GM21723 (cell line): ENCODE results near the gene PLAC8L1.
A peak's percentile ranks its signal among the peaks of the same experiment; 100 is the strongest.
"Not testable (repeated sequence)": the region's sequence is repeated elsewhere in the genome, so short reads cannot be mapped to it uniquely, and the experiment has no call there.

Experiments
- ATAC-seq: cut with Tn5 transposase; IDR thresholded peaks from one replicate; pipeline ENCODE4 v1.9.1; 2021; ENCODE audit warnings: mild to moderate bottlenecking, moderate library complexity; ENCODE audit not compliant: unreplicated experiment

Gene PLAC8L1

GRCh38 chr5:146105477-146105876, at the start of gene PLAC8L1:
Gene PLAC8L1, minus strand, starts transcription at chr5:146105577. Its CDS starts 1,266 bp downstream, at chr5:146104311.
- ATAC-seq, result no peak

- ATAC-seq, result no peak
These were observed 46.6 kb upstream of the PLAC8L1 start for GRCh38 chr5:146151970-146152369.

DNA sequence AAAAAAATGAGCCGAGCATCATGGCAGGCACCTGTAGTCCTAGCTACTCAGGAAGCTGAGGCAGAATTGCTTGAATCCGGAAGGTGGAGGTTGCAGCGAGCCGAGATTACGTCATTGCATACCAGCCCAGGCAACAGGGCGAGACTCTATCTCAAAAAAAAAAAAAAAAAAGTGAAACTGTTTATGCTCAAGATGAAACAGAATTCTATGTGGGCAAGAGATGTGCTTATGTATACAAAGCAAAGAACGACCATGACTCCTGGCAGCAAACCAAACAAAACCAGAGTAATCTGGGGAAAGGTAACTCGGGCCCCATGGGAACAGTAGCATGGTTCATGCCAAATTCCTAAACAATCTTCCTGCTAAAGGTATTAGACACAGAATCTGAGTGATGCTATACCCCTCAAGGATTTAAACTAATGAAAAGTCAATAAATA, 32.6 kb upstream of the PLAC8L1 start:
- ATAC-seq, result no peak

DNA sequence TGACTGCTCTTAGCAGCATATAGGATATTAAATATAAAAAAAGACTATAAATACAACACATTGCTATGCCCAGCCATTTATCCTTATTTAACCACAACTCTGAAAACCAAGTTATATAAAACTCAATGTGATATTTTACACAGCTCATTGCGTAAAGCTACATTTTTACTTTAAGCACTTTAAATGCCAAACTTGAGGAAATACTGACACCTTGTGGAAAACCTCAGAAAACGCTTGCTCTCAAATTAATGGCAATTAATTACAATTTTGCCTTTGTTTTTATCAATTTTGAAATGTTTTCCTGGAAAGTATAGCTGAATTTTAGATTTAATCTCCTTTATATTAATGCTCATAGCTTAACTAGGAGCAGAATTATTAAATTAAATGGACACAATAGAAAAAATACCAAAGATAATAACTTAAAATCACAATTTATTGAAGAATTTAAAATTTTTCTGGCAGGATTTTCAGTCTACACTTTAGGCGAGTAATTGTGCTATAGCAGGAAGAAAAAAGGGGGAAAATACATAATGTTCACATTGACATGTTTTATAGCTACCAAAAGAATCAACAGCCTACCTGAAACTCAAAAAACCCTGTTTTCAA, 25.2 kb upstream of the PLAC8L1 start:
- no peak for ATAC-seq

GRCh38 chr5:146126068-146126467, 20.7 kb upstream of the PLAC8L1 start:
- ATAC-seq, result no peak

DNA sequence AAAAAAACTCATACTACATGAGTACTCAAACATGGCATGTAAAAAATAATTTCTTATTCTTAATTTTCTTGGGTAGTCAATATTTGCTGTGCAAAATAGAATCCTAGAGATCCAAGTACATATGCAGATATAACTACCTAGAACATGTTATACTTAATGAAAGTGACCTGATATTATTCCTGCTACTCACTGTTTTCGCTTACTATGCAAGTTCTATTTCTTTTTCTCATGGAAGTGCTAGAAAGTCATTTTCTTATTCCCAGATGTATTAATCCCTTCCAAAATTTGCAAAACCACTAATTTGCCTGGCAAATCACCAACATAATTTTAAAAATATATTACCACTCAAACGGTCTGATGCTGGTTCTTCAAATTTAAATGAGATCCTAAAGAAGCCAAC, 19.2 kb upstream of the PLAC8L1 start:
- no peak for ATAC-seq

DNA sequence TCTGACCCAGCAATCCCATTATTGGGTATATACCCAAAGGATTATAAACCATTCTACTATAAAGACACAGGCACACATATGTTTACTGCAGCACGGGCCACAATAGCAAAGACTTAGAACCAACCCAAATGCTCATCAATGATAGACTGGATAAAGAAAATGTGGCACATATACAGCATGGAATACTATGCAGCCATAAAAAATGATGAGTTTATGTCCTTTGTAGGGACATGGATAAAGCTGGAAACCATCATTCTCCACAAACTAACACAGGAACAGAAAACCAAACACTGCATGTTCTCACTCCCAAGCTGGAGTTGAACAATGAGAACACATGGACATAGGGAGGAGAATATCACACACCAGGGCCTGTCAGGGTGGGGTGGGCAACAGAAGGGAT, 16.1 kb upstream of the PLAC8L1 start:
- ATAC-seq, result not testable (repeated sequence)

DNA sequence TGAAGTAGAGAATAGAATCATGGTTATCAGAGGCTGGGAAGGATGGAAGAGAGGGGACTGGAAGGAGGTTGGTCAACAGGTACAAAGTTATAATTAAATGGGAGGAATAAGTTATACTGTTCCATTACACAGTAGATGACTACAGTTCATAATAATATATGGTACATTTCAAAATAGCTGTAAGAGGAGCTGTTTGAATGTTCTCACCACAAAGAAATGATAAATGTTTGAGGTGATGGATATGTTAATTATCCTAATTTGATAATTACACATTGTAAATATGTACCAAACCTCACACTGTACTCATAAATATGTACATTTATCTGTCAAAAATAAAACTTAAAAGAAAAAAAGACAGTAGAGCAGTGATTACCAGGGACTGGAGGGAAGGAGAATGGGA, 12.9 kb upstream of the PLAC8L1 start:
- ATAC-seq, result no peak

- not testable (repeated sequence) for ATAC-seq
These were observed 11.8 kb upstream of the PLAC8L1 start for GRCh38 chr5:146117216-146117615.

- no peak for ATAC-seq
These were observed 11.0 kb upstream of the PLAC8L1 start for GRCh38 chr5:146116361-146116760.

GRCh38 chr5:146112476-146112875, 7.1 kb upstream of the PLAC8L1 start:
- ATAC-seq, result no peak

GRCh38 chr5:146111409-146111808, 6.0 kb upstream of the PLAC8L1 start:
- ATAC-seq, result no peak

DNA sequence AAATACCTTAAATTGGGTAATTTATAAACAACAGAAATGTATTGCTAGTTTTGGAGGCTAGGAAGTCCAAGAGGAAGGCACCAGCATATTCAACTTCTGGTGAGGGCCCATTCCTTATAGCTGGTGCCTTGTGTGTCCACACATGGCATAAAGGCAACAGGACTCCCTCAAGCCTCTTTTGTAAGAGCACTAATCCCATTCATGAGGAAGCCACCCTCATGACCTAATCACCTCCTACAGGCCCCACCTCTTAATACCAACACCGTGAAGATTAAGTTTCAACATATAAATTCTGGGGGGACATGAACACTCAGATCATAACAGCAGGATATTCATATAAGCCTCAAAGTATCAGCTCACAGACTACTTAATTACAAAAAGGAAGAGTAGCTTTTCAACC, 4.0 kb upstream of the PLAC8L1 start:
- no peak for ATAC-seq

DNA sequence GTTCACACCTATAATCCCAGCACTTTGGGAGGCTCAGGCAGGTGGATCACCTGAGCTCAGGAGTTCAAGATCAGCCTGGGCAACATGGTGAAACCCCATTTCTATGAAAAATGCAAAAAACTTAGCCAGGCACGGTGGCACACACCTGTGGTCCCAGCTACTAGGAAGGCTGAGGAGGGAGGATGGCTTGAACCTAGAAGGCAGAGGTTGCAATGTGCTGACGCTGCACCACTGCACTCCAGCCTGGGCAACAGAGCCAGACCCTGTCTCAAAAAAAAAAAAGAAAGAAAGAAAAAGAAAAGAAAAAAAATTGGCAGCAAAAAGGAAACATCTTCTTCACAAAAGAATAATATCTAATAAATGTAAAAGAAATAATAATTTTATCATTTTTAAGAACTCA, 3.5 kb upstream of the PLAC8L1 start:
- ATAC-seq, result not testable (repeated sequence)

DNA sequence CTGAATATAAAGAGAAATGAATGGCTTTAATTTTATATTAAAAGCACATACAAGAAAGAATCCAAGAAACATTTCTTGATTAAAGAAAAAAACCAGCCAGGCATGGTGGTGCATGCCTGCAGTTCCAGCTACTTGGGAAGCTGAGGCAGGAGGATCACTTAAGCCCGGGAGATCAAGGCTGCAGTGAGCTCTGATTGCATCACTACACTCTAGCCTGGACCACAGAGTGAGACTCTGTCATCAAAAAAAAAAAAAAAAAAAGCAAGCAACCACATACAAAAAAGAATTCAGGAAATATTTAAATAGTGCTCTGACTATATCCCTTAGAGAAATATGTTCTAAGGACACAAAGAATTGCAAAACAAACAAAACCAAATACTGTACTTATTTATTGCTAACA, 2.5 kb upstream of the PLAC8L1 start:
- ATAC-seq, result no peak

DNA sequence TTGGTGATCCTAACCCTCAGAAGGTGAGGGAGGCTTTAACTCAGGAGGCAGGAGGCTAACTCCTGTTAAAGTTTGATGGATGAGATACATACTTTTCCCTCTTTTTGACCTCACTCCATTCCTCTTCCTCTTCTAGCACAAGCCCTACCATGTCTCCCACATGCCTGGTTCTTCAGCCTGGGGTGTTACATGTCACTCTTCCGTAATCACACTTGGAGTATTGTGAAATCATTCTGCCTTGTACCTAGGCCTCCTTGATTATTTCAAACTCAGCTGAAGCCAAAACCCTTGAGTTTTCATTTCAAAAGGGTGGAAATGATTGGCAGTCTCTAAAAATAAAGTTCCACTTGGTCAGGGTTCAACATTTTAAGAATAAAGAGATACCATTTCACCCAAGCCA, 1.8 kb downstream of the PLAC8L1 start:
- no peak for ATAC-seq

GRCh38 chr5:146101646-146102045, 3.7 kb downstream of the PLAC8L1 start:
- ATAC-seq, result no peak

DNA sequence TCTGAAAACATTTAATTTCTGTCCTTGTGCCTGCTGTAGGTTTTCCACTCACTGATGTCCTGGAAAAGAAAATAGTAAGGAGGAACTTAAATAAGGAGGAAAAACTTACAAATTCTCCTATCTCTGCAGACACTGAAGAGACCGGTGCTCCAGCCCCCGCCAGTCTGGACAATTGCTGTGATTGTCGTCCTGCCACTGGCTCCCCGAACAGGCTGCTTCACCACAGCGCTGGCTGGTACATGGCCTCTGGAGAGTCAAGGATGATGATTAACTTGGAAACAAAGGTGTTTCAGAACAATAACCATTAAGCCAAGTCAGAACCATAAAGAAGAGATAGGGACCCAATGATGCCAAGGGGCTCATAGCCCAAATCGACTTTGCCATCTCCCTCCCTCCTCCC, 7.3 kb downstream of the PLAC8L1 start:
- ATAC-seq, result no peak

DNA sequence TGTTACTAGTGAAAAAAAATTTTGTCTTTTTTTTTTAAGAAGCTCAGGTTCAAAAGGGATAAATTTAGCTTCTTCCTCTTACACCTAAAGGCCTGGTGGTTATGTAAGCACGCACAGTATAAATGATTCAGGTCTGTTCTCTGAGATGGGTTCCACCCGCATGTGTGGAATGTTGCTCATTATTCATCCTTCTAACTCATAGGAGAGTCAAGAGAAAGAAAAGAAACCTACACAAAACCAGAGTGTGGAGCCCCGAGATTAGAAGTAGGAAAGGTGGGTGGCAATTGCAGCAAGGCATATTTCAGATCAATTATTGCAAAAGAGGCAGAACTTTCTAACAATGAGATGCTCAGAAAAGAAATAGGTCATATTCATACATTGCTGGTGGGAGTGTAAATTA, 13.5 kb downstream of the PLAC8L1 start:
- ATAC-seq, result no peak

GRCh38 chr5:146089287-146089686, 16.1 kb downstream of the PLAC8L1 start:
- ATAC-seq, result no peak

DNA sequence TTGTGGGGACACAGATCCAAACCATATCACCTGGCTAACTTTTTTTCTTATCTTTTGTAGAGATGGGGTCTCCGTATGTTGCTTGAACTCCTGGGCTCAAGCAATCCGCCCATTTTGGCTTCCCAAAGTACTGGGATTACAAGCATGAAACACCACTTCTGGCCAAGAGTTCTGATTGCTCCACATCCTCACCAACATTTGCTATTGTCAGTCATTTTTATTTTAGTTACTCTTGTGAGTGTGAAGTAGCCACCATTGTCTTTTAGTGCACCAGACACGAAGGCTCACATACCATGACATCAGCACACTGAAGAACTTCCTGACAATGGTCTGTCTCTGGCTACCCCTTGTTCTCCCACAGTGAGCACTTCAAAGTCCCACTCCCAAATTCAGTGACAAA, 17.3 kb downstream of the PLAC8L1 start:
- ATAC-seq, result no peak

DNA sequence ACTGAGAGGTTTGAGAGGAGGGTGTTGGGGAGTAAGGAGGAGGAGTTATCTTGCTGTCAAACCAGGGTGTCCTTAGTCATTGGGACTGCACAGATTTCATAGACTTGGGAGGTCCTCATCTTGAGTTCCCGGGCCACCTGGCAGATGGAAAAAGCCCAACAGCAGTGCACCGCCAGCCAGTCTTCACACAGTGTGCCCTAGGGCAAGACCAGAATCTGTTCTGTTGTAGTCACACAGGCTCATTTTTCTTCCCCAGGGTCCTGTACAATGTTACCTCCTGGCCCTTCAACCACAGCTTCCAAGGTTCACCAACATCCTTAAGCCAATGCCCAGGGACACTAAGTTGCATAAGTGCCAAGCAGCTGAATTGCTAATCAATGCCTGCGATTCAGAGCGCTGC, 21.0 kb downstream of the PLAC8L1 start:
- ATAC-seq, result no peak

DNA sequence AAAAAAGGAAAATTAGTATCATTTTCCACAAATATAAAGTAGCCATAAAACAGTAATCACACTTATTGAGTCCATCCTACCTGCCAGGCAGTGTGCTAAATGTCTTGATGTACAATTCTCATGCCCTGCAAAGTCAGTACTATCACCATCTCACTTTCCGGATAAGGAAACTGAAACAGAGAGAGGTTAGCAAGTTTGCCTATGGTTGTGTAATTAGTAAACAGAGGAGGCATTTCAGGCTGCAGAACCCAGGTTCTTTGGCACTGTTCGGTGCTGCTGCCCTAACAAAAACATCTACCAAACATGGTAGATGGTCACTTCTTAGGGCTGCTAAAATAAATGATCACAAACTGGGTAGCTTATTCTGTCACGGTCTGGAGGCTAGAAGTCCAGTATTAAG, 22.6 kb downstream of the PLAC8L1 start:
- ATAC-seq, result peak; percentile 93
